HCT116 (cell line): ENCODE results near the gene TMEM138. TPM values are rescaled to one million over a fixed set of nuclear protein-coding genes. Genes with fewer than 3 reads are reported as not detected.

Experiments used
- ATAC-seq: fragments of 200-7000 bp; cut with Tn5 transposase; 2 replicates; pipeline ENCODE4 v1.9.1; 2020; ENCODE audit warnings: mild to moderate bottlenecking, moderate library complexity
- BruUV-seq: library from RNA; stranded (reverse); fragments of 400-500 nt; replicated peaks from 2 replicates; lab custom pipeline; 2021; lab: Mats Ljungman, UMichigan
- CTCF ChIA-PET: fragments of 300-600 bp; sonication (Branson Sonifier 250); formaldehyde crosslinking; loops from one replicate; lab custom pipeline; 2021; ENCODE audit warnings: antibody characterized with exemption; lab: Charles Lee
- POLR2A ChIA-PET: fragments of 300-600, 350-600 bp; sonication (Branson Sonifier 250); formaldehyde crosslinking; loops from one replicate; lab custom pipeline; 2021; ENCODE audit warnings: antibody characterized with exemption; lab: Charles Lee
- RAD21 ChIA-PET, 2 experiments: fragments of 300-600 bp; sonication (Branson Sonifier 250); formaldehyde crosslinking; loops; one replicate each; lab custom pipeline; 2023; ENCODE audit warnings: low total read pairs in 2 of 2; ENCODE audit not compliant: uncharacterized antibody in 2 of 2, unreplicated experiment in 2 of 2, low non-redundant PET in 1 of 2; lab: Charles Lee
- DNase-seq: peaks from one replicate; pipeline ENCODE4 v3.0.0-alpha.2; 2010; ENCODE audit warnings: low read depth, low spot score
- H2AFZ ChIP-seq: fragments of 200-600 bp; shearing (Covaris generic), sonication (generic); 2 replicates; pipeline ENCODE4 v1.6.1; 2017; ENCODE audit warnings: low read depth, mixed run types, mixed read lengths, antibody characterized with exemption, low read length; ENCODE audit not compliant: poor library complexity, severe bottlenecking
- H3K27ac ChIP-seq: 2 replicates; pipeline ENCODE4 v1.5.1; 2012; ENCODE audit warnings: low read depth, low read length
- H3K27me3 ChIP-seq: fragments of 200-600 bp; sonication (generic); 2 replicates; pipeline ENCODE4 v1.6.1; 2016; ENCODE audit warnings: mixed run types, low read length, mixed read lengths; ENCODE audit not compliant: insufficient read depth
- H3K36me3 ChIP-seq, 2 experiments: fragments of 200-500 bp in 1 of 2; fragments of 200-600 bp in 1 of 2; sonication (Bioruptor generic) in 1 of 2; sonication (generic) in 1 of 2; 2 replicates each; pipeline versions ENCODE4 v1.5.1 to v1.6.1; 2014 to 2016; ENCODE audit warnings: low read length in 2 of 2, inconsistent platforms in 1 of 2, mixed read lengths in 1 of 2, mixed run types in 1 of 2; ENCODE audit not compliant: insufficient read depth in 2 of 2, control insufficient read depth in 1 of 2
- H3K4me1 ChIP-seq, 2 experiments: fragments of 200-600 bp in 1 of 2; sonication (generic) in 1 of 2; 2 replicates each; pipeline versions ENCODE4 v1.5.1 to v1.6.1; 2012 to 2017; ENCODE audit warnings: low read length in 2 of 2, inconsistent platforms in 1 of 2, mild to moderate bottlenecking in 1 of 2, mixed read lengths in 1 of 2, mixed run types in 1 of 2, moderate library complexity in 1 of 2; ENCODE audit not compliant: insufficient read depth in 2 of 2, control insufficient read depth in 1 of 2
- H3K4me2 ChIP-seq: fragments of 200-600 bp; sonication (generic); 2 replicates; pipeline ENCODE4 v1.6.1; 2017; ENCODE audit warnings: mixed run types, low read length, mixed read lengths
- H3K4me3 ChIP-seq, 2 experiments: fragments of 200-600 bp in 1 of 2; sonication (generic) in 1 of 2; replicated peaks in 1 of 2; 2 replicates each; pipeline ENCODE4 v1.5.1; 2011 to 2016; ENCODE audit warnings: low read length in 2 of 2, control low read depth in 1 of 2, low read depth in 1 of 2, mild to moderate bottlenecking in 1 of 2, mixed read lengths in 1 of 2, mixed run types in 1 of 2
- H3K79me2 ChIP-seq: fragments of 200-600 bp; sonication (generic); 2 replicates; pipeline ENCODE4 v1.6.1; 2017; ENCODE audit warnings: mild to moderate bottlenecking, mixed run types, low read length, moderate library complexity, mixed read lengths; ENCODE audit not compliant: insufficient read depth
- H3K9ac ChIP-seq: fragments of 200-600 bp; sonication (generic); 2 replicates; pipeline ENCODE4 v1.6.1; 2016; ENCODE audit warnings: low read length, mixed read lengths
- H3K9me2 ChIP-seq: fragments of 200-600 bp; sonication (generic), shearing (Covaris generic); 2 replicates; pipeline ENCODE4 v1.6.1; 2017; ENCODE audit warnings: mixed run types, mild to moderate bottlenecking, moderate library complexity; ENCODE audit not compliant: insufficient read depth
- H3K9me3 ChIP-seq, 2 experiments: fragments of 200-500 bp in 1 of 2; fragments of 200-600 bp in 1 of 2; sonication (Bioruptor generic) in 1 of 2; sonication (generic) in 1 of 2; 2 replicates each; pipeline ENCODE4 v1.6.1; 2014 to 2017; ENCODE audit warnings: low read length in 2 of 2, mixed read lengths in 2 of 2, inconsistent platforms in 1 of 2, low read depth in 1 of 2, mild to moderate bottlenecking in 1 of 2, mixed run types in 1 of 2, moderate library complexity in 1 of 2; ENCODE audit not compliant: control insufficient read depth in 1 of 2, insufficient read depth in 1 of 2
- H4K20me1 ChIP-seq: fragments of 200-600 bp; sonication (generic), shearing (Covaris generic); 2 replicates; pipeline ENCODE4 v1.6.1; 2017; ENCODE audit warnings: mixed run types, mild to moderate bottlenecking, moderate library complexity; ENCODE audit not compliant: insufficient read depth
- ATF3 ChIP-seq: IDR thresholded peaks from 2 replicates; pipeline ENCODE4 v1.6.1; 2012
- CBX3 ChIP-seq: IDR thresholded peaks from 2 replicates; pipeline ENCODE4 v1.6.1; 2012; ENCODE audit warnings: low read depth
- ELF1 ChIP-seq: IDR thresholded peaks from 2 replicates; pipeline ENCODE4 v1.6.1; 2012; ENCODE audit warnings: low read depth, borderline replicate concordance
- EZH2 ChIP-seq: fragments of 200-600 bp; sonication (generic); IDR thresholded peaks from 2 replicates; pipeline ENCODE4 v1.6.1; 2017; ENCODE audit warnings: antibody characterized with exemption, mixed run types
- EZH2phosphoT487 ChIP-seq: fragments of 200-600 bp; IDR thresholded peaks from 2 replicates; pipeline ENCODE4 v1.6.1; 2018; ENCODE audit warnings: antibody characterized with exemption, borderline replicate concordance
- FOSL1 ChIP-seq: IDR thresholded peaks from 2 replicates; pipeline ENCODE4 v1.6.1; 2012; ENCODE audit warnings: low read depth
- JUND ChIP-seq: IDR thresholded peaks from 2 replicates; pipeline ENCODE4 v1.6.1; 2012
- RAD21 ChIP-seq: IDR thresholded peaks from 2 replicates; pipeline ENCODE4 v1.6.1; 2012; ENCODE audit warnings: low read depth, mild to moderate bottlenecking
- YY1 ChIP-seq: IDR thresholded peaks from 2 replicates; pipeline ENCODE4 v1.6.1; 2011; ENCODE audit warnings: low read length, low read depth, moderate library complexity, mild to moderate bottlenecking; ENCODE audit not compliant: insufficient replicate concordance; ENCODE audit errors: extremely low read depth
- ZFX ChIP-seq: fragments of 450-650 bp; IDR thresholded peaks from 2 replicates; pipeline ENCODE4 v1.6.1; 2017
- intact Hi-C: fragments of 100-400 bp; cut with micrococcal nuclease; formaldehyde crosslinking; loops from 2 replicates; pipeline ENCODE4 v1.10.0; 2022
- total RNA-seq: library from RNA; stranded (reverse); gene quantifications from one replicate; pipeline ENCODE4 v1.2.1, GENCODE V29; 2021; ENCODE audit not compliant: unreplicated experiment
- TF ChIP-seq, protein P1 (sequence below): IDR thresholded peaks from 2 replicates; pipeline ENCODE4 v1.6.1; 2012

The TMEM138 gene
- total RNA-seq, 1 experiment from 2014 or later = 45.0 TPM

- DNase-seq = no peak
- H3K4me2 ChIP-seq = no peak overlapping the region
- TF ChIP-seq, protein P1, sequence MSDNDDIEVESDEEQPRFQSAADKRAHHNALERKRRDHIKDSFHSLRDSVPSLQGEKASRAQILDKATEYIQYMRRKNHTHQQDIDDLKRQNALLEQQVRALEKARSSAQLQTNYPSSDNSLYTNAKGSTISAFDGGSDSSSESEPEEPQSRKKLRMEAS = no peak
- TF ChIP-seq EZH2 (no peak), EZH2phosphoT487 (no peak), YY1 (no peak), ELF1 (no peak), RAD21 (no peak), ATF3 (no peak), JUND (no peak), FOSL1 (no peak), ZFX (no peak)
- TF ChIP-seq, all 23 proteins: peak for 0
- no peak for ATAC-seq
- peaks cover 27% of the 10 kb centered on the region for H3K79me2 ChIP-seq
- H2AFZ ChIP-seq = no peak overlapping the region
- H3K9ac ChIP-seq = no peak overlapping the region
- no peaks in the 10 kb centered on the region for H3K9me3 ChIP-seq
- ChIA-PET CTCF (no interaction called here), RAD21 (no interaction called here), POLR2A (no interaction called here)
- no peak overlapping the region for H3K4me3 ChIP-seq
- no TSS peak for BruUV-seq
- H3K27ac ChIP-seq = no peak overlapping the region
- no peaks in the 10 kb centered on the region for H3K27me3 ChIP-seq
- intact Hi-C loops = loop anchor here (5.0 kb wide), 1 partner anchor 89 kb away; no protein-coding TSS in a partner anchor
- no peaks in the 10 kb centered on the region for H3K4me1 ChIP-seq
- H4K20me1 ChIP-seq = peaks cover 8% of the 10 kb centered on the region; the same call in 1 of the 2 replicates
- peaks cover 54 to 72% of the 10 kb centered on the region in 2 experiments; a peak in 3 of 4 replicates for H3K36me3 ChIP-seq
- H3K9me2 ChIP-seq = no peaks in the 10 kb centered on the region
Observed at GRCh38 chr11:61406067-61406466, 43.9 kb downstream of the TMEM138 start.

- Histone ChIP-seq H3K27ac (no peak overlapping the region), H3K4me2 (no peak overlapping the region), H3K9me2 (no peaks in the 10 kb centered on the region), H3K9me3 (no peaks in the 10 kb centered on the region), H3K4me1 (no peaks in the 10 kb centered on the region), H2AFZ (no peak overlapping the region), H3K27me3 (no peaks in the 10 kb centered on the region), H3K36me3 (peaks cover 61 to 81% of the 10 kb centered on the region in 2 experiments; a peak in 3 of 4 replicates), H3K9ac (no peak overlapping the region), H4K20me1 (peaks cover 8% of the 10 kb centered on the region; the same call in 1 of the 2 replicates), H3K4me3 (no peak overlapping the region), H3K79me2 (peaks cover 35% of the 10 kb centered on the region)
- ChIA-PET POLR2A (no interaction called here), RAD21 (no interaction called here), CTCF (no interaction called here)
- BruUV-seq = no TSS peak
- intact Hi-C loops = loop anchor here (5.0 kb wide), 1 partner anchor 90 kb away; no protein-coding TSS in a partner anchor
- TF ChIP-seq CBX3 = no peak
- ATAC-seq (no peak), DNase-seq (no peak)
Observed at GRCh38 chr11:61406991-61407728, 45.0 kb downstream of the TMEM138 start.
